ENCODE measurements around the gene PADI4.

The PADI4 gene

GRCh38 chr1:17352419-17352909 lies 44.5 kb downstream of the PADI4 start:
- no peak for DNase-seq

- no peak for DNase-seq
Measured at GRCh38 chr1:17355898-17356297, 47.9 kb downstream of the PADI4 start.

DNA sequence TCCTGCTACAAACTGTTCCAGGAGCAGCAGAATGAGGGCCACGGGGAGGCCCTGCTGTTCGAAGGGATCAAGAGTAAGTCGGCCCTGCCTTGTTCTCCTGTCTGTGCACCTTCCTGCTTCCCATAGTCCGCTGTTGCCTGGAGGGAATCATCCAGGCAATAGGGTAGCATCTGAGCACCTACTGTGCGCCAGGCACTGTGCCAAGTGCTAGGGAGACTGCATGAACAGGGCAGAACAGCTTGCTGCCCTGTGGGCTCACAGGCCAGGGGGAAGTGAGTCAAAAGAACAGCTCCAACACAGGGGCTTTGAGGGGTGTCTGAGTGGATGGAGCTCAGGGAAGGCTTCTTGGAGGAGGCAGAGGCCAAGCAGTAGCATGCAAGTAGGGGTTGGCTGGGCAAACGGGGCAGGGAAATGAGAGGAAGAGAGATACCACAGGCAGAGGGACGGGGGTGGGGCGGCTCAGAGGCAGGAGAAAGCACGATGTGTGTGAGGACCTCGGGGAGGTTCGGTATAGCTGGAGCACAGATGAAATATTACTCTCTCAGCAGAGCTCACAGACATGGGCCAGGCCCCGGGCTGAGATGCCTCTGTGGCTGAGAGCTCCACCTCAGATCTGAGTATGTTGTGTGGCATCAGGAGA lies 48.5 kb downstream of the PADI4 start:
- no peak for DNase-seq

DNA sequence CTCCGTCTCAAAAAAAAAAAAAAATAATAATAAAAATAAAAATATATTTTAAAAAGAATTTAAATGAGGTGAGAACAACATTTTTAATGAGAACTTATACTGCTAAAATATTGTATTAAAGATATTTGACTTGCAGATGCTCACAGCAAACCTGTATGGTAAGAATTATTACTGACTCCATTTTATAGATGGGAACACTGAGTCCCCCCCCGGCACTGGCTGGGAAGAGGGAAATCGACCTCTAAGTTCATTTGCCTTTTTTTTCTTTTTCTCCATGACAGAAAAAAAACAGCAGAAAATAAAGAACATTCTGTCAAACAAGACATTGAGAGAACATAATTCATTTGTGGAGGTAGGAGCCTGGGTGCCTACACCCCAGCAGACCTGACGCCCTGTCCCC lies 50.6 kb downstream of the PADI4 start:
- no peak for DNase-seq

GRCh38 chr1:17359031-17359430 lies 51.0 kb downstream of the PADI4 start:
- no peak for DNase-seq

DNA sequence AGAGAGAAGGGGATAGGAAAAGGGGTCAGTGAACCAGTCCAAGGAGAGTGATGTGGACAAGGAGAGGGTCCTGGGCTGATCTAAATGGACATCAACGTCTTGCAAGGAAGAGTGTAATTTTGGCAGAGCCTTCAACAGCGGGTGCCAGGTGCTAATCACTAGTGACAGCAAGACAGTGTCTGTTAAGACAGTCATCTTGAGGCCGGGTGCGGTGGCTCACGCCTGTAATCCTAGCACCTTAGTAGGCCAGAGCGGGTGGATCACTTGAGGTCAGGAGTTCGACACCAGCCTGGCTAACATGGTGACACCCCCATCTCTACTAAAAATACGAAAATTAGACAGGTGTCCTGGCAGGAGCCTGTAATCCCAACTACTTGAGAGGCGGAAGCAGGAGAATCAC lies 51.8 kb downstream of the PADI4 start:
- no peak for DNase-seq

DNA sequence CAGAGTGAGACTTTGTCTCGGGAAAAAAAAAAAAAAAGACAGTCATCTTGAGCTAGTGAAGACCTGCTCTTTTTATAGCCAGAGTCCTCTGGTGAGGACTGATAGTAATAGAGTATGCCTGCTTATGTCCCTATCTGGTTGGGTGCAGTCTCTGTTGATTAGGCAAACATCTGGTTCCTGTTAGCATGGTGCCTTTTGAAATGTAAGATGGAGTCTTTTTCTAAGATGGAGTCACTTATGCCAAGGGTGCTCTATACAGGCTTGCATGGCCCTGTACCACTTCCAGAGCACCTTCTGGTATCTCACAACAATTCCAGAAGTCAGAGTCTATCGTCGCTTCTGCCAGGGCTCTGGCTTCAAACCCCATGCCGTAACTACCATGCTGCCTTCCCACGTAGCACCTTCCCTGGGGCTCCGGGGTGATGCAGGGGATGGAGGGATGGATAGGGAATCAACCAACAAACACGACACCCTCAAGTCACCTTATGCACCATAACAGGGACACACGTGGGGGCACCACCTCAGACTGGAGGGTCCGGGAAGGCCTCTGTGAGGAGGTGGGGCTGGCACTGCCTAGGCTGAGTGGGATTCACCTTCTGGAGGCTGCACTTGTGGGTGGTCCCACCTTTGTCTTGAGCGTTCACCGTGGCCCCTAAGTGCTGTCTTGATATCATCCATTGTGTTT lies 52.4 kb downstream of the PADI4 start:
- DNase-seq: no peak

DNA sequence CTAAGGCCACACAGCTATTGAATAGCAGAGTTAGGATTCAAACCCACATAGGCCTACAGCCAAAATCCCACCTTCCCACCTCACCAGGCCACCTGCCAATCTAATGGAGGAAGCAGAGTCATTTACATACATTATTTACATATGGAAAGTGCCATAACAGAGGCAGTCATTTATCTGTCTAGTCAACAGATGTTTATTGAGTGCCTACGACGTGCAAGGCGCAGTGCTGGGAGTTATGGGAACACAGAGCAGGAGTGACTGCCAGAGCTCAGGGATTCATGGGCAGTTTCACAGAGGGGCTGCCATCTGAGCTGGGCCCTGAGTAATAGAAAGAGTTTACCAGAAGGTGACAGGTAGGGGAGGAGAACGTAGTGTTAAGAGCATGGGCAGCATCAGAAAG lies 53.7 kb downstream of the PADI4 start:
- no peak for DNase-seq

GRCh38 chr1:17363351-17363750 lies 55.4 kb downstream of the PADI4 start:
- DNase-seq: no peak

GRCh38 chr1:17363771-17364170 lies 55.8 kb downstream of the PADI4 start:
- no peak for DNase-seq

- no peak for DNase-seq
Measured at GRCh38 chr1:17365293-17365692, 57.3 kb downstream of the PADI4 start.

DNA sequence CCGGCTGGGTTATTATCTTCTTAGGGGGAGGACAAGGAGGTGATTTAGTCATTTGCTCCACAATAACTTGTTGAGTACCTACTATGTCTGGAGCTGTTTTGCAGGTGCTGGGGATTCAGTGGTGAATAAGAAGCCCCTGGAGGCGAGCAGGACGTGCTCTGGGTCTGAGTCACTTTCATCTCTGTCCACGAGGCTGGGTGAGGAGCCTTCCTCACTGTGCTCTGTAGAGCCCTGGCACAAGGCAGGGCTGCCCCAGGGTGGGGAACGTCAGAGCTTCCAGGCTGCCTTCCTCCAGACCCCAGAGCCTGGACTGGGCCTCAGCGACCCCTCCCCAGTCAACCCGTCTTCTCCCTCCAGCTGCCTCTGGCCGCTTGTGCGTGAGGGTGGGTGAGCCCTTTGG lies 61.5 kb downstream of the PADI4 start:
- DNase-seq: no peak

DNA sequence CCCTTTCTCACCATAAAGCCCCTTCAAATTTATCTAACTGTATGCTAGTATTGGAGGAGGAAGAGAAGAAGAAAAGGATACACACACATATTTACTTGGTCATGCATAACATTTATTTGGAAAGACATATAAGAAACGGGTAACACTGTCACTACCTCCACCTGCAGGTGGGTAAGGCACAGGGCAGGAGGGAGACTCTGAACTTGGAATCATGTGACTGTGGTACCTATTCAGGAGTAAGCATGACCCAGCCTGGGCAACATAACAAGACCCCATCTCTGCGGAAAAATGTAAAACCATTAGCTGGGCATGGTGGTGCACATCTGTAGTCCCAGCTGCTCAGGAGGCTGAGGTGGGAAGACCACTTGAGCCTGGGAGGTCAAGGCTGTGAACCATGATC lies 62.6 kb downstream of the PADI4 start:
- no peak for DNase-seq

DNA sequence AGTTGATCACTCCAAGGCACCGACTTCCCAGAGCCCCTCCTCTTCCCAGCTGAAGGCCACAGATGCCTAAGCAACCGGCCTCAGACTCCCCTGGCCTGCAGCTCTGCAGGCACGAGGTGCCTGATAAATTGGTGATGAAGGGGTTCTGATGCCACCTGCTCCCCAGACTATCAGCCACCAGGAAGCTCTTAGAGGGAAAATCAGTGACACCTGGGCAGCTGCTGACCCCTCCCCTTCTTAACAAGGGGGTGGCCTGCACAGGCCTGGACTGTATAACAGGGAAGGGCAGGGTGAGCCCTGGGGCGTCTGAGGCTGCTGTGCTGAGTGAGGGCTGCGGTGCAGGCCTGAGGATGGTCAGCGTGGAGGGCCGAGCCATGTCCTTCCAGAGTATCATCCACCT lies 63.9 kb downstream of the PADI4 start, which contains the start of gene PADI6:
Gene PADI6, plus strand, starts transcription at position 301 of the 400 bp plus-strand sequence. Its CDS starts 50 bp downstream, at position 351.
- DNase-seq: no peak

GRCh38 chr1:17372955-17373354 lies 65.0 kb downstream of the PADI4 start:
- no peak for DNase-seq

GRCh38 chr1:17375651-17376050 lies 67.7 kb downstream of the PADI4 start:
- DNase-seq: no peak

DNA sequence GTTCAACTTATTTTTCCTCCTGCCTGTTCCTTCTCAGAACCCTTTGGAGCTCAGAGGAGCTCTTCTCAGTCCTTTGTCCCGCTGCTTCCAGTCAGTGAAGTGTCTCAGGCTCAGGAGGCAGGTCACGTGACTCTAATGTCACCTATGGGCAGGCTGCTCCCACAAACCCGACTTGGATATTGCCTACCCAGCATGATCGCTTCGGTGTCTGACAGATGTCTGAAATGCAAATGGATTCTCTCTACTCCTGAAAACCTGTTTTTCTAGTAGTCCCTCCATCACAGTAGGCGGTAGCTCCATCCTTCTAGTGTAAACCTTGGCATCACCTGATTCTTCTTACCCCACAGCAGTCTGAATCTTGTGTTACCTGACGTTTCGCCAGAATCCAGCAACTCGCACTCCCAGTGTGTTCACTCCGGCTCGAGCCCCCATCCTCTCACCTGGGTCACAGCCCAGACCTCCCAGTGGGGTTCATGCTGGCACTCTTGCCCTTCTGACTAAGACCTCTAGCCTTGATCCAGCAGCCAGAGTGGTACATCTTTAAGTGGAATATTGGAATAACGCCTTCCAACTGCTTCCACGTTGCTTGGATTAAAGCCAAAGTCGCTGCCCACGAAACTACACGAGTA lies 69.4 kb downstream of the PADI4 start:
- no peak for DNase-seq

DNA sequence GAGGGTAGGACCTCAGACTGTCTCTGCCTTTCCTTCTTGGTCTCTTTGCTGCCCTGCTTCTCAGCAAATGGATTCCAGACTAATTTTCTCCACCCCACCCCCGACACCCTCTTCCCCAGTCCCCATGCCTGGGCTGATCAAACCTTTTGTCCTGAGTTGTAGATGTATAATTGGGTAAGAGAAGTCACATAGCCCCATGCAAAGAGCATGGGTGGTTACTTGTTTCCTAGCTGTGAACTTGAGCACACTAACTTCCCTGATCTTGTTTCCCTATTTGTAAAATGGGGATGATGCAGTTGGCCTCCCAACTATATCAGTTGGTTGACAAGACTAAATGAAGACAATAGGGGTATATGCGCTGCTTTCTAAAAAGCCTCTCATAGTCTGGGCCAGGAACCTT lies 73.2 kb downstream of the PADI4 start:
- DNase-seq: no peak

DNA sequence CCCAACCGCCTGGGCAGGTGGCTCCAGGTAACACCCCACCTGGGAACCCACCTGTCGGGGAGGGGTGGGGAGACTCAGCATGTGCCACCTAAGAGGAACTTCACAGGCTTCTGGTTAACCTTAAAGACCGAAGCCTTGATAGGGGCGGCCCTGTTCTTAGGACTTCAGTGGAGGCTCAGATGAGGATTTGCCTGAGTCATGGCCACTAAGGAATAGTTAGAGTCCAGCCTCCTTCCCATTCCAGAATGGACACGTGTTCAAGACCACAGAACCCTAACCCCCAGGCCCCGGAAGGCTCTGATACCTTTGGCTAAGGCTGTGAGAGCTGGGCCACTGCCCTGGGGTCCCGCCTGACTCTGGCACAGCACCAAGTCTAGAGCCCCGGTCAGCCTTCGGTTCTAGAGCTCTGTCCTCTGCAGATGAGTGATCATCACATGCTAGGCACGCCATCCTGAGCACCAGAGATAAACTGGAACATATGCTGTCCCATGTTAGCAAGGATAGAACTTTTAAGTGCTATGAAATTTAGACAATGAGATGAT lies 84.3 kb downstream of the PADI4 start:
- DNase-seq: no peak

- no peak for DNase-seq
Measured at GRCh38 chr1:17393230-17393629, 85.2 kb downstream of the PADI4 start.

- DNase-seq: no peak
Measured at GRCh38 chr1:17397910-17398695, 90.1 kb downstream of the PADI4 start.

GRCh38 chr1:17400725-17401341 lies 92.8 kb downstream of the PADI4 start:
- no peak for DNase-seq

DNA sequence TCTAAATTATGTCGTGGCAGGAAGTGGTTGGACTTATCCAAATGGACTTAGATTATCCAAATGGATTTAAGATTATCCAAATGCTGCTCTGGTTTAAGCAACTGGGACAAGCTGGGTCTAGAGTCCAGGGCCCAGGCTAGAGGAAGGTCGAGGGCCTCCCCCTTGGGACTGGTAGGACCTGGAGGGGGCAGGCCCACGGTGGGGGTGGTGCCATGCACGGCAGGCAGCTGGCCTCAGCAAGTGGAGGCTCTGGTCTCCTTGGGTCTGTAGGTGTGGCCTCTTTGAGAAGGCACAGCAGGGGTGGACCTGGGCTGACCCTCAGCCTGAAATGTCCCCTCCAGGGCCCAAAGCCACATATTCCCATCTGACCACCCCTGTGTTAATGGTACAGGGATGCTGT lies 93.8 kb downstream of the PADI4 start:
- no peak for DNase-seq

Measured in NCI-H2171 treated with DMSO at 0.1 percent for 48 hours (cell line).